Tongue (tissue), 2 donors: Measurements from ENCODE around the gene PSMD14. TPM values are rescaled to one million over a fixed set of nuclear protein-coding genes. Genes with fewer than 3 reads are reported as not detected.
A peak's percentile ranks its signal among the peaks of the same experiment; 100 is the strongest.

Experiments used
- DNase-seq: peaks from one replicate; pipeline ENCODE4 v3.0.0-alpha.2; 2015
- total RNA-seq: library from RNA; depleted of rRNA; stranded (reverse); fragments of >200 nt; gene quantifications from one replicate; pipeline ENCODE4 v1.2.3, GENCODE V29; 2014

Gene PSMD14
- total RNA-seq, 1 donor from 2014 or later = 47.3 TPM

DNA sequence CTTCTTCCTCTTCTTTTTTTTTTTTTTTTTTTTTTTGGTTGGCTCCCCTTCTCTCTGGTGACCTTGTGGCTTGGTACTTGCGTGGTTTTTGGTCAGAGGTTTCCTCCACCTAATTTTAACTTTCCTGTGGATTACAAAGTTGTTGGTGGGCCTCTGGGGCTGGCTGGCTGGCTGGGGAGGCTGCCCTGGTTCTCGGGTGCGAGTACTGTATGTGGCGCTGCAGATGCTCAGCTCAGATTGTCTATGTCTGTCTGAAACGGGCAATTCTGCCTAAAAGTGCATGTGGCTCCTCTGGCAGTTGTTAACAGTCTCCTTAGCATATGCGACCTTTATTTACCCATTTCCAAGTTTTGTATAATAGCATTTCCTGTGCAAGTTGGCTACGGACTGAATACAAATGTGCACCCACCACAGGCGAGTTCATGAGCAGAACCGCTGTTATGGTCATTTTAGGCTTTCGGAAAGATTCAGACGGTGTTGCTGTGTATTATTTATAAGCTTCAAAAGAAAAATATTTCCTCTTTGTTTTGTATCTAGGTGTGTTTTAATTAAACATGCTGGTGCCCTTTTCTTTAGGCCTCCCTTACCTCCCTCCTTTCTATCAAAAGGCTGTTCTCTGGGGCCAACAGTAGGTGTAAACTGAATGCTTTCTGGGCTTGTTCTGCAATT, 112.3 kb downstream of the PSMD14 start:
- peak; percentile 8 for DNase-seq

DNA sequence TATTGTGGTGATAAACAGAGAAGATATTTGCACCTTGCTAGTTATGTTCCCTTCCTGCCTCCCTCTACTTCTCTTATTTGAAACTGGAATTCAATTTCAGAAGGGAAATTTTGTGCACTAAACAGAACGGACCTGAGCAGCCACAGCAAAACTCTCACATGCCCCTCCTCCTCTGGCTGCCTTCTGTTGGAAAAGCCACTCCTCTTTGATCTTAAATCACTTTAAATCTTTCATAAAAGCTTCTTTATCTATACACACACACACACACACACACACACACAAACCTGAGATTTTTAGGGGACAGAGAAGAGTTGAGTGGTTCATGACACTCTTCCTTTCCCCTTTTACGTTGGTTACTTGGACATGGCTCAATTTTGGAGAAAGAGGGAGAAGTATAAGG, 113.5 kb downstream of the PSMD14 start:
- no peak for DNase-seq

DNA sequence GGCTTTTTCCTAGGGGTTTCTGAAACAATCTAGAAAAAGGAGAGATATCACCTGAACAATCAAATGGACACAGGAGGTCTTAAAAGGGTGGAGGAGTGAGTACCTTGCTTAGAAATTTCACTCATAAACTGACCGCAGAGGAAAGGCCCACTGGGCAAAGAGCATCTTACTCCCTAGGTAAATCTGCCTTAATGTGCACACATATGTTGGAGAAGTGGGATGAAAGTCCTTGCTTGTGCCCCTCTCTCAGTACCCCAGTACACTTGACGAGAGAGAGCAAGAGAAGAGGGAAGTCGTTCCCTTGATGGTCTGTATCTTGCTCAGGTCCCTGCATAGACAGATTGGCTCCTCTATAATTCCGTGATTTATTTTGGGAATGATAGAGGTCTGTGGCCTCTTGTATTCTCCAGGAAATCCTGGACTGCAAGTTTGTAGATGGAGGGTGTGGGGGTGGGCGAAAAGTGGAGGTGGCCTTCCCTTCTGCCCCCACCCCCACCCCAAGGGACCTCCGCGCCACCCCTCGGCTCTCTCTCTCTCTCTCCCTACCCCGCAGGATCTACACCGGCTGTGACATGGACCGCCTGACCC, 114.7 kb downstream of the PSMD14 start:
- DNase-seq = peak; percentile 9

GRCh38 chr2:161423421-161424393, 115.5 kb downstream of the PSMD14 start:
- DNase-seq = peak; percentile 21

DNA sequence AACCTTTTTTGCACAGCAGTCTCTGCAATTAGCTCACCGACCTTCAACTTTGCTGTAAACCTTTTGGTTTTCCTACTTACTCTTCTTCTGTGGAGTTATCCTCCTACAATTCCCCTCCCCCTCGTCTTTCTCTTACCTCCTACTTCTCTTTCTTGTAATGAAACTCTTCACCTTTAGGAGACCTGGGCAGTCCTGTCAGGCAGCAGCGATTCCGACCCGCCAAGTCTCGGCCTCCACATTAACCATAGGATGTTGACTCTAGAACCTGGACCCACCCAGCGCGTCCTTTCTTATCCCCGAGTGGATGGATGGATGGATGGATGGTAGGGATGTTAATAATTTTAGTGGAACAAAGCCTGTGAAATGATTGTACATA, 116.2 kb downstream of the PSMD14 start:
- peak; percentile 19 for DNase-seq

GRCh38 chr2:161424891-161425727, 116.9 kb downstream of the PSMD14 start:
- DNase-seq = peak; percentile 41

- peak; percentile 30 for DNase-seq
Measured at GRCh38 chr2:161425728-161426454, 117.7 kb downstream of the PSMD14 start.

GRCh38 chr2:161426455-161426921, 118.3 kb downstream of the PSMD14 start:
- DNase-seq = peak; percentile 62

- peak; percentile 33 for DNase-seq
Measured at GRCh38 chr2:161426922-161427663, 118.9 kb downstream of the PSMD14 start.

GRCh38 chr2:161427664-161428587, 119.7 kb downstream of the PSMD14 start:
- peak; percentile 19 for DNase-seq

- DNase-seq = no peak
Measured at GRCh38 chr2:161430386-161430785, 122.2 kb downstream of the PSMD14 start.

DNA sequence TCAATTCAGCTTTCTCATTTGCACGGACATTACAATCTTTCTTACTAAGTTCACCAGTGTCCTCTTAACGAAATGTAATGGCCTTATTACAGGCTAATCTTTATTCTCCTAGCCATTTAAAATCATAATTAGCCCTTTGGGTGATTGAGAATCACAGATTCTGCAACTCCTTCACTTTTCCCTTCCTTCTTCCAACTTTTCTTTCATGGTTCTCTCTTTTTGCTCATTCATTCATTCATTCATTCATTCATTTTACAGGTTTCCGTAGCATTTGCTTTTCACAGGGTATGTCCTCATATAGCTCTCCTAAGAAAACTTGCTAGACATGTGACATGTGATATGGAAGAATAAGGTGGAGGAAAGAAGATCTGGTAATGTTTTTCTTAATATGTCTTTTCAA, 123.9 kb downstream of the PSMD14 start:
- no peak for DNase-seq

GRCh38 chr2:161434118-161434517, 125.9 kb downstream of the PSMD14 start:
- no peak for DNase-seq

- DNase-seq = no peak
Measured at GRCh38 chr2:161436411-161436810, 128.2 kb downstream of the PSMD14 start.

GRCh38 chr2:161438598-161438997, 130.4 kb downstream of the PSMD14 start:
- DNase-seq = no peak

DNA sequence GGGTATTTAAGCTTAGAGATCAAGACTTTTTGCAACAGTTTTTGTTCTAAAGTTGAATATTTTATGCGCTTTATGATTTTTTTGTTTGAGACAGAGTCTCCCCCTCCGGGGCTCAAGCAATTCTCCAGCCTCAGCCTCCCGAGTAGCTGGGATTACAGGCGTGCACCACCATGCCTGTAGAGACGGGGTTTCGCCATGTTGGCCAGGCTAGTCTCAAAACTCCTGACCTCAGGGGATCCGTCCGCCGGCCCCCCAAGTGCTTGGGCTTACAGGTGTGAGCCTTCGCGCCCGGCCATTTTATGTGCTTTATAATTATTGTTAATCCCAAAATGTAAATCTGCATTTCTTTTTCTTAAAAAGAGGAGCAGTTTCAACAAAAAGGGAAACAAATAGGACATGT, 136.9 kb downstream of the PSMD14 start:
- no peak for DNase-seq

- DNase-seq = no peak
Measured at GRCh38 chr2:161448431-161448830, 140.2 kb downstream of the PSMD14 start.
